GM19099 (cell line): ENCODE data around the gene YWHAQ.

Experiments
- POLR2A ChIP-seq: IDR thresholded peaks from 3 replicates; pipeline ENCODE4 v1.6.1; 2011; ENCODE audit warnings: low read depth; ENCODE audit not compliant: insufficient read length; ENCODE audit errors: extremely low read depth

YWHAQ gene

GRCh38 chr2:9629222-9630116 is 1.3 kb downstream of the YWHAQ start:
- no peak for TF ChIP-seq POLR2A

GRCh38 chr2:9627310-9627709 is 3.5 kb downstream of the YWHAQ start:
- no peak for TF ChIP-seq POLR2A

- no peak for TF ChIP-seq POLR2A
Observed at GRCh38 chr2:9623151-9623550, 7.6 kb downstream of the YWHAQ start.

- no peak for TF ChIP-seq POLR2A
Observed at GRCh38 chr2:9618410-9618809, 12.4 kb downstream of the YWHAQ start.

GRCh38 chr2:9617749-9618148 is 13.0 kb downstream of the YWHAQ start:
- TF ChIP-seq POLR2A = no peak

GRCh38 chr2:9617296-9617695 is 13.5 kb downstream of the YWHAQ start:
- TF ChIP-seq POLR2A = no peak

- no peak for TF ChIP-seq POLR2A
Observed at GRCh38 chr2:9614562-9614961, 16.2 kb downstream of the YWHAQ start.

- TF ChIP-seq POLR2A = no peak
Observed at GRCh38 chr2:9613291-9613690, 17.5 kb downstream of the YWHAQ start.

GRCh38 chr2:9610781-9611548 is 19.8 kb downstream of the YWHAQ start:
- TF ChIP-seq POLR2A = no peak

GRCh38 chr2:9602412-9602811 is 28.4 kb downstream of the YWHAQ start:
- no peak for TF ChIP-seq POLR2A

GRCh38 chr2:9601397-9601796 is 29.4 kb downstream of the YWHAQ start:
- TF ChIP-seq POLR2A = no peak

- no peak for TF ChIP-seq POLR2A
Observed at GRCh38 chr2:9599430-9599829, 31.4 kb downstream of the YWHAQ start.

GRCh38 chr2:9596621-9597311 is 34.0 kb downstream of the YWHAQ start:
- TF ChIP-seq POLR2A = no peak

- no peak for TF ChIP-seq POLR2A
Observed at GRCh38 chr2:9595746-9596145, 35.1 kb downstream of the YWHAQ start.

GRCh38 chr2:9594366-9595054 is 36.3 kb downstream of the YWHAQ start:
- no peak for TF ChIP-seq POLR2A

GRCh38 chr2:9593925-9594324 is 36.9 kb downstream of the YWHAQ start:
- no peak for TF ChIP-seq POLR2A

GRCh38 chr2:9592699-9593098 is 38.1 kb downstream of the YWHAQ start:
- TF ChIP-seq POLR2A = no peak
